HG02973 (cell line): Measurements from ENCODE around the gene CSTF1.

Source experiments
- ATAC-seq: cut with Tn5 transposase; IDR thresholded peaks from one replicate; pipeline ENCODE4 v1.9.1; 2021; ENCODE audit warnings: moderate library complexity; ENCODE audit not compliant: unreplicated experiment

The CSTF1 gene

DNA sequence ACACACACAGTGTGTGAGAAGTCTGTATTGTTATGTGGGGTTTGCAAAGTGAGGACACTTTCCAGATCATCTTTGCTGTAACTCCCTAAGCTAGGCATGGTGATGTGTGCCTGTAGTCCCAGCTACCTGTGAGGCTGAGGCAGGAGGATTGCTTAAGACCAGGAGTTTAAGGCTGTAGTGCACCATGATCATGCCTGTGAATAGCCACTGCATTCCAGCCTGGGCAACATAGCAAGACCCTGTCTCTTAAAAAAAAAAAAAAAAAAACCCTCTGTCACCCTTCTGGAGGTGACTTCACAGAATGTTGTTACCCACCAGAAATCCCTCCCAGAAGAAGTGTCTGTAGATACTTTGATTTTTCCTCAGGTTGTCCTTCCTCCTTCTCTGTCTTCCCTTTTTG lies 34.5 kb downstream of the CSTF1 start:
- no peak for ATAC-seq

DNA sequence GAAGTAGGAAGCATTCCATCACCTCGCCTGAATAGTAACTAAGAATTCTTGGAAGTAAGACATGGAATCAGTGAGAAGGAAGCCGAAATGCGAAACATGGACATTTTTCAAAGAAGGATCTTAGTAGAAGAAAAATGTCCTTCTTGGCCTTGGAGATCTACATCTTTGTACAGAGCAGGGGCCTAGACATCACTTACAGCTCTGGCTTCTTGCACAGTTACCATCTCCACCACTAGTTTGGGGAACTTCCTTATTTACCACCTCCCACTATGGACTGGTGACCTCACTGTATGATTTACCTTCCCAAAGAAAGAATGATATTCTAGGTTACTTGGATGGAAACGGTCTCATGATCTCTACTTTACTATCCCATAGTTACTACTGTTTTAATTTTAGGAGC lies 35.4 kb downstream of the CSTF1 start:
- no peak for ATAC-seq

DNA sequence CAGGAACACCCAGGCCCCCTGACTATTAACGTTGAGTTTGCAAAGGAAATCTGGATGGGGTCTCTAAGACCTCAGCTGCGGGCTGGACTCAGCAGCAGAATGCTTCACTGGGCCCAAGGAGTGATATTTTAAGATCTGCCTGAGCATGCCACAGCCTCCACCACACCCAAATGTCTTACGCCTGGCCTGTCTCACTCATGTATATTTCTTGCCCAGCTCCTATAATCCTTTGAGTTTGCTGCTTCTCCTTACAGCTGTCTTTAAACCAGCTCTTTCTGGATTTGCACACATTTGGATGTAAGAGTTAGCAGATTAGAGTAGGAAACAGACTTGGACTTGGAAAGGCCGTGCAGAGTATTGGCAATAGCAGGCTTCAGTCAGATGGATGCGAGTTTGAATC lies 36.0 kb downstream of the CSTF1 start:
- ATAC-seq: no peak

DNA sequence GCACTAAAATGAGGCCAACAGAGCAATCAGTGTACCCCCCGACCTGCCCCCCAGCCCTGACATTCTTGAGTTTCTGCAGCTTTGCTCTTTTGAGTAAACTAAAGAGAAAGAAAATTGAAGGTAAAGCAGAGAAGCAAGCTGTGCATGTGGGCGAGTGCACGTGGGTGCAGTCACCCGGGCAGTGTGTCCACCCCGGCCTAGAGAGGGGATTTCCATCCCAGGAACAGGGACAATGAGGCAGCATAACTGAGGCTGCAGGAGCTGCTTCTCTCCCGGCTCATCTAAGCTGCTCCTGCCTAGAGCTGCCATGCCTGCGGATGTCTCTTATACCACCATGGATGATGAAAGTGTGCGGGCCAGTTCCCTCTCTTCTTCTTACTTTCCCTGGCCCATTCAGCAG lies 36.4 kb downstream of the CSTF1 start:
- ATAC-seq: no peak

DNA sequence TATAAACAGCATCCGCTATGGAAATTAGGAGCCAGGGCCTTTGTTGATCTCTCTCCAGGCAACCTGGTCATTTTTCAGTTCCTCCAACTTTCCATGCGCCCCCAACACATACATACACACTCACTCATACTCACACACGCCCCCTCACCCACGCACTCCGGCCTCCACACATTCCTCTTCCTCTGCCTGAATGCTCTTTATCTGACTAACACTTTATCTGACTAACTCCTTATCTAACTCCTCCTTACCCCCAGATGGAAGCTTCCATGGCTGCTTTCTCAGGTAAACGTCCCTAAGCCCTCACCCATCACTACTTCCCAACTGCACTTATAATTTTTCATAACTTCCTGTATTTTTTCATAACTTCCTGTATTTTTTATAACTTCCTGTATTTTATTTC lies 37.1 kb downstream of the CSTF1 start:
- no peak for ATAC-seq

DNA sequence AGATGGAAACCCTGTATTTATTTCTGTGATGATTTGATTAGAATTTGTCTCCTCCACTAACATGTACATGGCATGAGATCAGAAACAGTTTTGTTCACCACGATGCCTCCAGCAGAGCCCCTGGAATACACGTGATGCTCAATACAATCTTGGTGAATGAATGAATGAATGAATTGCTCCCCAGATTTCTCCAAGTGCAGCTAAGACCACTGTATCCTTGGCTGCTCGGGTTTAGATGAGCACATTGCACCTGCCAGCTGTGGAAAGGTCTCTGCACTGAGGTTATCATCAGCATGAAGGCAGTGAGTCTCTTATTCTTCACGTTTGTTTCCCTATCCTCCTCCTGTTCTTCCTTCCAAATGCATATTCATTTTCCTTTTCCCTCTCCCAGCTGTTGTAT lies 37.5 kb downstream of the CSTF1 start:
- no peak for ATAC-seq

DNA sequence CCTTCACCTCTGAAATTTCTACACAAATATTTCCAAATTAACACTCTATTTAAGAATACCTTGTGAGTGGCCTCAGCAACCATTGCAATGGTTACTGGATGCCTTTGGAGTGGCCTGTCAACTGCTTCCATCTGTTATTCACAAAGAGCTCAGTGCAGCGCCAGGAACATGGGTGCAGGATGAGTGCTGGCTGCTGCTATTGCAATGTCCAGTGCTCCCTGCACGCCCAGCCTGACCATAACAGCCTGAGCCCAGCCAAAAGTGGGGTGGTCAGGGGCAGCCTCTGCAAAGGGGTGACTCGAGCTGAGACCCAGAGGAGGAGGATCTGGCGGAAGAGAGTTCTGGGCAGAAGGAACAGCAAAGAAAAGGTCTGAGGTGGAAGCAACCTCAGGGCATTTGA lies 38.0 kb downstream of the CSTF1 start:
- ATAC-seq: no peak

DNA sequence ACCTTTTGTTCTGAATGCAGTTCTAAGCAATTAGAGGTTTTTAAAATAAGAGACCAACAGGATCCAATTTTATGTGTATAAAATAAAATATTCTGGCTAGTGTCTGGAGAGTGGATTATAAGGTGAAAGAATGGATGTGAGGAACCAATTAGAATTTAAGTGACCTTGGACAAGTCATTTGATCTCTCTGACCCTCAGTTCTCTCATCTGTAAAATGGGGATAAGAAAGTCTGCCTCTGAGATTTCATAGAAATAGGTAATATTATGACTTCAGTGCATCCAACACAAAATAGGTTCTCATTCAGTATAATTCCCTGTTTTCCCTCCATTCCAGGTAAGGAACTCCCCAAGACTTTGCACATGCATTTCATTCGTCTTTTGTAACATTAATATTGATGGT lies 38.5 kb downstream of the CSTF1 start:
- ATAC-seq: no peak

DNA sequence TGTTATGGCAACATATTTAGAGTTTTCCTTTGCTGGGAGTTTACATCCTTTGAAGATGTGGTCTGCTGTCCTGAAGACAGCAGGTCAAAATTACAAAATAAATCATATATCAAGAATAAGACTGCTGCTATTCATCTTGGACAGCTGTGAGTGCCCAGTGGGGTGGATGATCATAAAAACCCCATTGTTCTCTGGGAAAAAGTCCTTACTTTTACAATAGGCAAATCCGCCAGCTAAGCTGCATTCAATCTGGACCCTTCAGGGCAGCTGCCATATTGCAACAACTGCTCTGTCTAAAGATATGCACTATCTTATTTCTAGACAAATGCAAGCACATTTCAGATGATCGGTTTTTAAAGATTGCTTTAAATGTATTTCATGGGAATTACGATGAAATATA lies 39.0 kb downstream of the CSTF1 start:
- ATAC-seq: no peak

DNA sequence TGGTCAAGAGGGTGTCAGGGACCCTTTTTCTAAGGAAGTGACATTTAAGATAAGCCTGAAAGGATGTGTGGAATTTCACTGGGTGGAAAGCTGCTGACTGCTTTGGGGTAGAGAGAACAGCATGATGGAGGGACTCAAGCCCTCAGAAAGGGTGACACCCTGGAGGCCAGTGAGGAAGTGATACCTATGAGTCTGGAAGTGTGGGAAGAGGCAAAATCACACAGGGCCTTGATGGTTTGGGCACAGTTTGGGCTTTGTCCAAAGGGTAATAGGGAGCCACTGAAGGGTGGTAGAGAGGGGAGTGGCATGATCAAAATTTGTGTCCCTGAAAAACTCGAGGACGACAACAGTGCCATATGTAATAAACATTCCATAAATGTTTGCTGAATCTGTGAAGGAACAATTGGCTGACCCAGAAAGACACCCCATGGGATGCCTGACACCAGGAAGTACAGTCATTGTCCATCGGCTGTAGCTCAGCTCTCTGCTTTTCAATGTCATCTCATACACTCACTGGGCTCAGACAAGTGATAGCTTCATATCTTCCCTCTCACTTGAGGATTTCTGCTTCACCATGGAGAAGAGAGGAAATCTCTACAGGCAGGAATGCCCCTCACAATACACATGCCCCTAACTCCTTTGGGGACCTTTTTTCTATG lies 40.9 kb downstream of the CSTF1 start:
- ATAC-seq: no peak

DNA sequence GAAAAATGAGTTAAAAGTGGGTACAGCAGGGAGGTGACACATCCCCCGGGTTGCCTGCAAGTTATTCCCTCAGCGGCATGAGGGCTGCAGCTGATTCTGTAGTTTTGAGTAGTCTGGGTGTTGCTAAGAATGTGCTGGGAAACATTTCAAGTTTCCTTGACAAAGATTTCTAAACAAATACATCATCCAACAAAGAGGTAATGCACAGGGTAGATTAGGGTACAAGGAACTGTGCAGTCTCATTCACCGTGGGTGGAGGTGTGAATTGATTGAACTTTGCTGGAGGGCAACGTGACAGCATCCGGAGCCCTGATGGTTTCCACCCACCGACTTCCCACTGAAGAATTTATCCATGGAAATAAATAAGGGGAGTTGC lies 41.4 kb downstream of the CSTF1 start:
- ATAC-seq: no peak

DNA sequence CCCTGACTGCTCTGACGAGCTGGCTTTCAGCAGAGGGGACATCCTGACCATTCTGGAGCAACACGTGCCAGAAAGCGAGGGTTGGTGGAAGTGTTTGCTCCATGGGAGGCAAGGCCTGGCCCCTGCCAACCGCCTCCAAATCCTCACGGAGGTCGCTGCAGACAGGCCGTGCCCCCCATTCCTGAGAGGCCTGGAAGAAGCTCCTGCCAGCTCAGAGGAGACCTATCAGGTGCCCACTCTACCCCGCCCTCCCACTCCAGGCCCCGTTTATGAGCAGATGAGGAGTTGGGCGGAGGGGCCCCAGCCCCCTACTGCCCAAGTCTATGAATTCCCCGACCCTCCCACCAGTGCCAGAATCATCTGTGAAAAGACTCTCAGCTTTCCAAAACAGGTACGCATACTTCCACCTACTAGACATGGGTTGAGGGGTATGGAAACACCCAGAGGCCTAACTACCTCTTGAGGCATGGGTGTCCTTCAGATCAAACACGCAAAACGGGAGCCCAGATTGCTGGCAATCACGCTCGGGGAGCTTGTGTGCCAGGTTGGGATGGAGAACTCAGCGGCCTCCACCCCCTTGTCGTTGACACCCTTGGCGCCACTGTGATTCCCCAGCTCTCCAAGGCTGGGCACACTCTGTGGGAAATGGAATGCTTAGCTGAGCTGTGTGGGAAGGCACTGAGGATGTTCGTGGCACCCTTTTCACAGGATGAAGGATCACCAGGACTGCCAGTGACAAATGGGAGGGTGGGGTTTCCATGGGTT lies 44.9 kb downstream of the CSTF1 start:
- ATAC-seq: no peak

DNA sequence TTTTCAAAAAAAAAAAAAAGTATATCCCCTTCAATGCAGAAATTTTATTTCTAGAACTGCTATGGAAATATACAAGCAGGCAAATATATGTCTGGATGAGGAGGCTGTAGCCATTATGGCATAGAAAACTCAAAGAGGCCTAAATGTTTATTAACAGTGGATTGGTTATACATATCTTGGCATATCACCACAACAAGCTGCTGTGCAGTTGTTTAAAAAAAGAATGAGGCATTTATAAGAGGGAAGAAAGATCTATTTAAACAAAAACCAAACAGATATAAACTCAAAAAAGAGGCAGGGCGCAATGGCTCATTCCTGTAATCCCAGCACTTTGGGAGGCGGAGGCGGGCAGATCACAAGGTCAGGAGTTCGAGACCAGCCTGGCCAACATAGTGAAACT lies 45.8 kb downstream of the CSTF1 start:
- no peak for ATAC-seq

DNA sequence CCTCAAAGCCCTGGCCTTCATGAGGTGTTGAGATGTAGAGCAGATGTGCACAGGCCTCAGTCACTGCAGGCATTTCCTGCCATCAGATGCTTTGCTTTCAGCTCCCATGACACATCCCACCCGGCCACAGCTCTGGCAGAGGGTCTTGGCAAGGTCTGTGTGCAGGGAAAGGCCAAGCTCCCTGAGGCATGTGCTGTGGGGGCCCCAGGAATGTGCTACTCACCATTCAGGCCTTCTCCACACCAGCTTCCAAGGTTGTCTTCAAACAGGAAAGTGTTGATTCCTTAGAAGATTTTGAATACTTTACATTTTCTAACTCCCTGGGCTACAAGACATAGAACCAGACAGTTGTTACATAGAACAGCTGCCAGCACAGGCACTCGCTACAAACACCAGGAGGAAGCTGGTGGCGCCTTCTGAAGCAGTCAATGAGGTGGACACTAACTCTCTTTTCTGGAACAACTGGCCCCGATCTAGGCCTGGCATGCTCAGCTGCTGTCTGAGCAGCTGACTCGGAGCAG lies 47.4 kb downstream of the CSTF1 start:
- no peak for ATAC-seq

DNA sequence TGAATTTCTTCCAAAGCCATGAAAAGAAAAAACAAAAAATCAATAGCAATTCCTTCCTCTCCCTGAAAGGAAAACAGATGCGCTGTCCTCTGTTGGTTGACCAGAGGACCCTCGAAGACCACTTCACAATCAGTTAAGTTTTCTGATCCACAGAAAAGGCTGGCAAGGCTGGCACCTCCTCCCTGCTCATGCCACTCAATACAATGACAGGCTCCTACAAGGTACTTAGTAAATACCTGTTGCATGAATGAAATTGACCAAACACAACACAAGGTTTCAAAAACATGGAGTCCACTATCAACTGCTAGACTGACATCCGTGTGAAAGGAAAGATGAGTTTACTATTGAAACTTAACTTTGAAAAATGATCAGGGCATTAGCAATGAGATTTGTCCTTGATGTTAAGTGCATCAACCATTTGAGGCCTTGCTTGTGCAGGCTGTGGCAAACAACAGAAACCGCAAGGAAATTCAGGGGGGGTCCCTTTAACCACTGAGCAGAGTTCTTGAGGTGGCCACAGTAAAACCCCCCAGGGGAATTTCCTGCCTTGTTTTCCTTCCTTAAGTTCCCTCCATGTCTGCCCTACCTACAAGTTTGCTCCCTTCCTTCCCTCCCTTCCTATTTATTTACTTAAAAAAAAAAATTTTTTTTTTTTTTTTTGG lies 48.0 kb downstream of the CSTF1 start:
- peak; percentile 41 for ATAC-seq

DNA sequence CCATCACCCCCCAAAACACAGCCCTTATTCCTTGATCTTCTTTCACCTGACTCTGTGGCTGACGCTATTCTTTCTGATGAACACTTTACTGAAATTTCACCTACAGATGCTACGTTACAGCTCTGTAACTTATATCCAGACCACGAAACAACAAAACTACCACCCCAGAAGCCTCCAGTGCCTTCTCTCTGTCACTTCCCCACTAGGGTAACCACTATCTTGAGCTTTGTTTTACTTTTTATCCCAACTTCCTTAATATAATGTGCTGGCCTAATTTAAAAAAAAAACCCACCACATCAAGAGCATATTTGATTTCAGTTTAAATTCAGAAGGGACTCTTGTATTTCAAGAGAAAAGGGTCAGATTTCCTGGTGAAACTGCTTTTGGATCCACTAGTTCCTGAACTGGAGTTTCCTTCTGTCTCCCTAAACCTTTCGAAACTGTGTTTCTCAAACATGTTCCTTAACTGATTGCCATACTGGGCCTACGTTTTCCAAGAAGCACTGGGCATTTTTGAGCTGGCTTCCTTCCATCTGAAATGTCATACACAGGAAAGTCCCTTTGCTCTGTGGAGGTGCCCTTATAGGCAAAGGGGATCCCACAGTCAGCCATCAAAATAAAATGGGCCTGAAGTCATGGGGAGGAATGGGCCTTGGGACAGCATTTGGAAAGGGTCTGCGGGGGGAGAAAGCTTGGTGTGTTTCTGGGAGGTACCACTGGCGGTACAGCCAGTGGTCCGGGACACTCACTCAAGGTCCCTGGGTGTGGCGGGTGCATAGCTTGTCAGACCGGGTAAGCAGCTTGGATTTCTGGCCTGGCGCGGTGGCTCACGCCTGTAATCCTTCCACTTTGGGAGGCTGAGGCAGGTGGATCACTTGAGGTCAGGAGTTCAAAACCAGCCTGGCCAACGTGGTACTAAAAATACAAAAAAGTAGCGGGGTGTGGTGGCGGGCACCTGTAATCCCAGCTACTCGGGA lies 50.2 kb downstream of the CSTF1 start:
- no peak for ATAC-seq

DNA sequence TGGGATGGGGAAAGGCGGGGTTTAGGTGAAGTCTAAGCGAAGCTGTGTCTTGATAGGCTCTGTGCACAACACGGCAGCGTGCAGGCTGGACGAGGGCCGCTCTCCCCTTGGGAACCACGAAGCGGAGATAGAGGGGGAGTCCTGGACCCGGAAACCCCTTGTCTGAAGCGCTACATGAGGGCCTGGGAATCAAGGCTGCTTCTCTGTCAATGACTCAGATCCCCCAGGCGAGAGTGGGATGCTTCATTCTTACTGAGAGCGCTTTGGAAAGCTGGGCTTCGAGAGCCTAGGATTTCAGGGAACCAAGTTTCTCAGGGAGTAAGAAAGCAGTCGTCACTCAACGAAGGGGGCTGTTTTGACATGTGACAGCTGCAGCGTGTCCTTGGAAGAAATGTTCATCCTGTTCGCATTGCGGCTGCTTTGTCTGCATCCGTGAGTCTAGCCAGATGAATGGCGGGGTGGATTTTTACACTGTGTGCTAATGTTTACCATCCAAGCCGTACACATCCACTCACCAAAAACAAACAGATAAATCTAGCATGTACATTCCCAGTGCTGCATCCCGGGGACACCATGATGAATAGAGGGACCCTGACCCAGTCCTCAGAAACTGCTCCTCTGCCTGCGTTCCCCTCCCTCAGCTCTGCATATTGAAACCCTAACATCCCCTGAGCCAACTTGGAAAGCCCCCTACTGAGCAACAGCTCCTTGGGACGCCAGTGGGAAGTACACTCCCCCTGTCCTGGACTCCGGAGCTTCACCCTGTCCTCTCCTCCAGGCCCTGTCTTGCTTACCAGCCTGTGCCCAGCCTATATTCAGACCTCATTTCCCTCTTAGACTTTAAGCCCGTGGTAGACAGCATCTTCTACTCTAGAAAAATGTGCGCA lies 51.5 kb downstream of the CSTF1 start:
- no peak for ATAC-seq

DNA sequence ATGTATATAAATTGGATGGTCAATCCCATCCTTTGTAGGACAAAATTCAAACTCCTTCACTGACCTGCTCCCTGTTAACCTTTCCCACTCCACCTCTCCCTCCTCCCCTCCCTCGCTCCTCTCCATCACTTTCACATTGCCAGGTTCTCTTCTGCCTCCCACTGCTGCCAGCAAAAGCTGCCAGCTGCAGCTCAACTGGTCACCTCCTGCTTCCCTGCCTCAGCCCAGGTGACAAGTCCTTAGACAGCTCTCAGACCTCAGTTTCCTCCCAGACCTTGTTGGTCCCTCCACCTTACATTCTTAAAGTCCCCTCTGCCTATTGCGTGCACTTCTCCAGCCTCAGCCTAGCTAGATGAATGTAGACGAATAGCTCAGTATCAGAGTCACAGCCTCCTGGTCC lies 52.7 kb downstream of the CSTF1 start:
- no peak for ATAC-seq

DNA sequence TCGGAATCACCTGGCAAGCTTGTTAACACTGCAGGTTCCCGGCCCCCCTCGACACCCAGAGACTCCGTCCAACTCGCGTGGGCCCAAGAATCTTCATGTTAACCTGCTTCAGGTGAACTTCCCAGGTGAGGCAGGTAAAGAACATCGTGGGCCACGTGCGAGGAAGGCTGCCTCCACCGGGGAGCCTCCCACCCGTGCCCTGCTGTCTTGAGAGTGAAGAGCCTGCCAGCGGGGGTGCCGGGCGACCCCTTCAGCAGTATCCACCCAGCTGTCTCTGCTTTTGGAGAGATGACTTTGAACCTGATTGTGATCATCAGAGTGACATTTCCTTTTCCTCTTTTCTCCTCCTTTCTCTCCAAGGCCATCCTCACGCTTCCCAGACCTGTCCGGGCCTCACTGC lies 53.1 kb downstream of the CSTF1 start:
- no peak for ATAC-seq

DNA sequence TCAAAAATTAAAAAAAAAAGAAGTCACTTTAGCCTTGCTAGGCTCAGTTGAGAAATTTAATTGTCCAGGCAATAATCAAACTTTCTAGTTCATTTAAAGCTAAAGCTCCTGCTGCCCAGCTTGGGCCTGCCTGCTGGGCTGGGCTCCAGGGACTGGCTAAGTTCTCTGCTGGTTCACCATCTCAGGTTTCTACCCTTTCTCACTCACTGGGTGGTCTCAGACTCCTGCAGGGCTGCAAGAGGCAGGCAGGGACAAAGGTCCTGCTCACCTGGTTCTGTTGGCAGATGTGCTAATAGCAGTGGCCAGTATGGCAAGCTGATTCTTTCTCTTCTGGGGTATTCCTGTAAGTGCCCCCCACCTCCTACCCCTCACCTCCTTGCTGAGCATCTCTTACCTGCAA lies 54.8 kb downstream of the CSTF1 start:
- ATAC-seq: no peak
